ENCODE results near the gene LTBP4. TPM values are rescaled to one million over a fixed set of nuclear protein-coding genes. Genes with fewer than 3 reads are reported as not detected.
A peak's percentile ranks its signal among the peaks of the same experiment; 100 is the strongest.

LTBP4 gene
- total and polyA plus RNA-seq, 2 of the 13 experiments (the other 11 are each of a cell fraction or from before 2014, with no cell fraction given) = 0.86 to 2.3 TPM

- TF ChIP-seq SNAPC4 (CRISPR knock-in tag; IDR thresholded peaks at IDR 0.05) (no peak), XRCC5 (optimal IDR thresholded peaks at IDR 0.05; ENCODE audit: low read length) (peak; percentile 32), SKIL (CRISPR knock-in tag; IDR thresholded peaks at IDR 0.05; ENCODE audit: borderline replicate concordance) (peak; percentile 28; the same call in 1 of the 2 replicates), ZNF275 (CRISPR knock-in tag; IDR thresholded peaks at IDR 0.05; ENCODE audit: borderline replicate concordance) (no peak), ARNT (IDR thresholded peaks at IDR 0.05) (no peak), REXO4 (CRISPR knock-in tag; IDR thresholded peaks at IDR 0.05; ENCODE audit: borderline replicate concordance) (no peak), RNF2 (conservative IDR thresholded peaks at IDR 0.05; ENCODE audit: low read depth) (0 out of 2 replicates have a peak, but pooled peaks have one; percentile 60), LBX2 (CRISPR knock-in tag; IDR thresholded peaks at IDR 0.05; ENCODE audit: borderline replicate concordance) (0 out of 2 replicates have a peak, but pooled peaks have one; percentile 49), TRAFD1 (CRISPR knock-in tag; IDR thresholded peaks at IDR 0.05; ENCODE audit: borderline replicate concordance) (no peak), ATF1 (CRISPR knock-in tag; IDR thresholded peaks at IDR 0.05) (no peak), FOXO4 (CRISPR knock-in tag; conservative IDR thresholded peaks at IDR 0.05) (0 out of 2 replicates have a peak, but pooled peaks have one; percentile 78), ZNF160 (CRISPR knock-in tag; IDR thresholded peaks at IDR 0.05) (0 out of 2 replicates have a peak, but pooled peaks have one; percentile 23), ZNF329 (CRISPR knock-in tag; IDR thresholded peaks at IDR 0.05; ENCODE audit: low read depth) (no peak), YY1 (IDR thresholded peaks at IDR 0.05; ENCODE audit: insufficient read depth, insufficient replicate concordance, low read depth, low read length) (peak; percentile 43), CEBPB (IDR thresholded peaks at IDR 0.05; ENCODE audit: borderline replicate concordance, low read depth, low read length) (no peak)
Observed at GRCh38 chr19:40605216-40605971, 4.2 kb downstream of the LTBP4 start (continued).

Measured in HepG2 (cell line).